ENCODE results near the gene GNG4. TPM values are rescaled to one million over a fixed set of nuclear protein-coding genes. Genes with fewer than 3 reads are reported as not detected.
"Not testable (repeated sequence)": the region's sequence is repeated elsewhere in the genome, so short reads cannot be mapped to it uniquely, and the experiment has no call there.

GNG4 gene
- total RNA-seq, 1 donor from 2014 or later: 3.8 TPM

DNA sequence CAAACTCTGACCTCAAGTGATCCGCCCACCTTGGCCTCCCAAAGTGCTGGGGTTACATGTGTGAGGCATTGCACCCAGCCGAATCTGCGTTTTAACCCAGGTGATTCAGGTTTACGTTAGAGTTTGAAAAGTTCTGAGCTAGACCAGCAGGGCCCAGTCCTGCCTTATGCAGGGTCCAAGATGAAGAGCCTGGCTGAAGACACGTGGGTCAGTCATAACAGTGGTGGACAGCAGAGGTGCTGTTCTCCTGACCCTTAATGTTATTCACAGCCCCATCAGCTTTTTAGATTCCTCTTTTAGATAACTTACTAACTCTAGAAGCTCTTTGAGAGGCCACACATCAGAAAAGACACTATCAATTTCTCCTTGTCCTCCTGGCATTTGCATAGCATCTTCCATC, 50.0 kb downstream of the GNG4 start:
- no peaks in the 10 kb centered on the region for H4K20me1 ChIP-seq (ENCODE audit: insufficient read depth, low read length)
- no peaks in the 10 kb centered on the region for H3K36me3 ChIP-seq (ENCODE audit: insufficient read depth, low read length)
- no peak overlapping the region for H3K9ac ChIP-seq (ENCODE audit: low read length)
- no peak for DNase-seq (ENCODE audit: low read depth)
- H3K79me2 ChIP-seq (ENCODE audit: insufficient read depth, low read length): no peaks in the 10 kb centered on the region
- no peak for TF ChIP-seq EZH2 (IDR thresholded peaks at IDR 0.05; ENCODE audit: insufficient read depth, low read length)
- TF ChIP-seq, protein P1, sequence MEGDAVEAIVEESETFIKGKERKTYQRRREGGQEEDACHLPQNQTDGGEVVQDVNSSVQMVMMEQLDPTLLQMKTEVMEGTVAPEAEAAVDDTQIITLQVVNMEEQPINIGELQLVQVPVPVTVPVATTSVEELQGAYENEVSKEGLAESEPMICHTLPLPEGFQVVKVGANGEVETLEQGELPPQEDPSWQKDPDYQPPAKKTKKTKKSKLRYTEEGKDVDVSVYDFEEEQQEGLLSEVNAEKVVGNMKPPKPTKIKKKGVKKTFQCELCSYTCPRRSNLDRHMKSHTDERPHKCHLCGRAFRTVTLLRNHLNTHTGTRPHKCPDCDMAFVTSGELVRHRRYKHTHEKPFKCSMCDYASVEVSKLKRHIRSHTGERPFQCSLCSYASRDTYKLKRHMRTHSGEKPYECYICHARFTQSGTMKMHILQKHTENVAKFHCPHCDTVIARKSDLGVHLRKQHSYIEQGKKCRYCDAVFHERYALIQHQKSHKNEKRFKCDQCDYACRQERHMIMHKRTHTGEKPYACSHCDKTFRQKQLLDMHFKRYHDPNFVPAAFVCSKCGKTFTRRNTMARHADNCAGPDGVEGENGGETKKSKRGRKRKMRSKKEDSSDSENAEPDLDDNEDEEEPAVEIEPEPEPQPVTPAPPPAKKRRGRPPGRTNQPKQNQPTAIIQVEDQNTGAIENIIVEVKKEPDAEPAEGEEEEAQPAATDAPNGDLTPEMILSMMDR (IDR thresholded peaks at IDR 0.05; ENCODE audit: insufficient read depth, low read depth, low read length): no peak
- Mint-ChIP-seq H3K4me1 (ENCODE audit: low read depth, unreplicated experiment) (no peaks in the 10 kb centered on the region), H3K27ac (ENCODE audit: unreplicated experiment) (no peak overlapping the region), H3K27me3 (ENCODE audit: low read depth, unreplicated experiment) (peaks cover 4% of the 10 kb centered on the region), H3K4me3 (ENCODE audit: unreplicated experiment) (no peak overlapping the region), H3K36me3 (ENCODE audit: low read depth, unreplicated experiment) (no peaks in the 10 kb centered on the region), H3K9me3 (ENCODE audit: unreplicated experiment) (no peaks in the 10 kb centered on the region)
- H2AFZ ChIP-seq (ENCODE audit: low read depth, low read length): no peak overlapping the region
- no peaks in the 10 kb centered on the region for H3K4me1 ChIP-seq (ENCODE audit: insufficient read depth, low read length)
- H3K4me2 ChIP-seq (ENCODE audit: low read length): no peak overlapping the region
- no peak overlapping the region for H3K27ac ChIP-seq (ENCODE audit: low read depth, low read length)
- no peak overlapping the region for H3K4me3 ChIP-seq (ENCODE audit: insufficient read depth, low read depth, low read length)
- H3K27me3 ChIP-seq (ENCODE audit: insufficient read depth, low read length): no peaks in the 10 kb centered on the region
- no peaks in the 10 kb centered on the region for H3K9me3 ChIP-seq (ENCODE audit: insufficient read depth, low read depth, low read length)
- no peak for FAIRE-seq

DNA sequence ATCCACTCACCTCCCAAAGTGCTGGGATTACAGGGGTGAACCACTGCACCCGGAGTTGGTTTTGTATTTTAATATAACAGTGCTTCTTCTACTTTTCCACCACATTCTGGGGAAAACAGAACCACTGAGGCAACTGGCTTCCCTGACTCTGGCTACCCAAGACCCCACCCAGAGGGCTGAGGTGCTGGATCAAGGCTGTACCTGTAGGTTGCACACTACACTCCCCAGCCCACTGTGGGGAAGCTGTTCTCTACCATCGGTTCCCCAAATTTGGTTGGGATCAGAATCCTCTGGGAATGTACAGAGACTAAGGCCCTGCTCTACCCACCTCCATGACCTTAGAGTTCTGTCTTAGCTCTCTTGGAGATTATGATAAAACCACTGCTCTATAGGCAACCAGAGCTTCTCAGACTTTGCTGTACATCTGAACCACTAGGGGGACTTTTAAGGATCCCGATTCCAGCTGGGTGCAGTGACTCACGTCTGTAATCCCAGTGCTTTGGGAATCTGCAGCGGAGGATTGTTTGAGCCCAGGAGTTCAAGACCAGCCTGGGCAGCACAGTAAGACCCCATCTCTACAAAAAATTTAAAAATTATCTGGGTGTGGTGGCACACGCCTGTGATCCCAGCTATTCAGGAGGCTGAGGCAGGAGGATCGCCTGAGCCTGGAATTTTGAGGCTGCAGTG, 51.6 kb downstream of the GNG4 start:
- peaks cover 4% of the 10 kb centered on the region for H3K27me3 Mint-ChIP-seq (ENCODE audit: low read depth, unreplicated experiment)
- no peaks in the 10 kb centered on the region for H3K36me3 Mint-ChIP-seq (ENCODE audit: low read depth, unreplicated experiment)
- no peaks in the 10 kb centered on the region for H3K9me3 Mint-ChIP-seq (ENCODE audit: unreplicated experiment)
- Histone ChIP-seq H3K9me3 (ENCODE audit: insufficient read depth, low read depth, low read length) (no peaks in the 10 kb centered on the region), H3K79me2 (ENCODE audit: insufficient read depth, low read length) (no peaks in the 10 kb centered on the region), H3K4me2 (ENCODE audit: low read length) (no peak overlapping the region), H3K4me3 (ENCODE audit: insufficient read depth, low read depth, low read length) (no peak overlapping the region), H3K4me1 (ENCODE audit: insufficient read depth, low read length) (no peaks in the 10 kb centered on the region), H3K27ac (ENCODE audit: low read depth, low read length) (no peak overlapping the region), H2AFZ (ENCODE audit: low read depth, low read length) (no peak overlapping the region), H3K36me3 (ENCODE audit: insufficient read depth, low read length) (no peaks in the 10 kb centered on the region), H3K9ac (ENCODE audit: low read length) (no peak overlapping the region), H3K27me3 (ENCODE audit: insufficient read depth, low read length) (no peaks in the 10 kb centered on the region), H4K20me1 (ENCODE audit: insufficient read depth, low read length) (no peaks in the 10 kb centered on the region)
- no peak for TF ChIP-seq EZH2 (IDR thresholded peaks at IDR 0.05; ENCODE audit: insufficient read depth, low read length)
- TF ChIP-seq, protein P1 (IDR thresholded peaks at IDR 0.05; ENCODE audit: insufficient read depth, low read depth, low read length): peak; percentile 50
- H3K27ac Mint-ChIP-seq (ENCODE audit: unreplicated experiment): no peak overlapping the region
- H3K4me1 Mint-ChIP-seq (ENCODE audit: low read depth, unreplicated experiment): no peaks in the 10 kb centered on the region
- no peak overlapping the region for H3K4me3 Mint-ChIP-seq (ENCODE audit: unreplicated experiment)
- DNase-seq (ENCODE audit: low read depth): peak; percentile 12
- FAIRE-seq: no peak

DNA sequence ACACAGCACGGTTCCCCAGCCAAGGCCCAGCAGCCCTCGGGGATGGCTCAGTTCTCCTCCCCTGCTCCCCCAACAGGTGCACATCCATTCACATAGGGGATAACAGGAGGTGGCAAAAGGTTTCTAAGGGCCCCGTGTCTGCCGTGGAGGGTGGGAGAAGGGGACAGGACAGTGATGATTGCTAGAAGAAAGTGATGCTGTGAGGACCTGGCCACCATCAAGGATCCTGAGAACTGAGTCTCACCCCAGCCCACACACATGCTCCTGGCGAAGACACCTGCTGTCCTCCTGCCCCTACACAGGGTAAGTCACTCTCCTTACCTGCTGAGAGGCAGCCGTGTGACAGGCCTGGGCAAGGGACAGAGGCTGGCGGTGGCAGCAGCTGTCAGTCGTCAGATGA, 54.5 kb downstream of the GNG4 start:
- H3K4me3 Mint-ChIP-seq (ENCODE audit: unreplicated experiment): no peak overlapping the region
- no peak overlapping the region for H3K27ac Mint-ChIP-seq (ENCODE audit: unreplicated experiment)
- FAIRE-seq: no peak

DNA sequence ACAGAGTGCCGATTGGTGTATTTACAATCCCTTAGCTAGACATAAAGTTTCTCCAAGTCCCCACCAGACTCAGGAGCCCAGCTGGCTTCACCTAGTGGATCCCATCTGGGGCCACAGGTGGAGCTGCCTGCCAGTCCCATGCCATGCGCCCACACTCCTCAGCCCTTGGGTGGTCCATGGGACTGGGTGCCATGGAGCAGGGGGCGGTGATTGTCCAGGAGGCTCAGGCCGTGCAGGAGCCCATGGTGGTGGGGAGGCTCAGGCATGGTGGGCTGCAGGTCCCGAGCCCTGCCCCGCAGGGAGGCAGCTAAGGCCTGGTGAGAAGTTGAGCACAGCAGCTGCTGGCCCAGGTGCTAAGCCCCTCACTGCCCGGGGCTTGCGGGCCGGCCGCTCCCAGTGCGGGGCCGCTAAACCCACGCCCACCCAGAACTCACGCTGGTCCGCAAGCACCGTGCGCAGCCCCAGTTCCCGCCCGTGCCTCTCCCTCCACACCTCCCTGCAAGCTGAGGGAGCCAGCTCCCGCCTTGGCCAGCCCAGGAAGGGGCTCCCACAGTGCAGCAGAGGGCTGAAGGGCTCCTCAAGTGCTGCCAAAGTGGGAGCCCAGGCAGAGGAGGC, 55.2 kb downstream of the GNG4 start:
- not testable (repeated sequence) for H3K27ac ChIP-seq (ENCODE audit: low read depth, low read length); H3K9me3 Mint-ChIP-seq (ENCODE audit: unreplicated experiment); H3K27ac Mint-ChIP-seq (ENCODE audit: unreplicated experiment); H3K4me1 ChIP-seq (ENCODE audit: insufficient read depth, low read length); H3K9me3 ChIP-seq (ENCODE audit: insufficient read depth, low read depth, low read length); H3K36me3 Mint-ChIP-seq (ENCODE audit: low read depth, unreplicated experiment); H3K79me2 ChIP-seq (ENCODE audit: insufficient read depth, low read length); H3K4me3 ChIP-seq (ENCODE audit: insufficient read depth, low read depth, low read length); H4K20me1 ChIP-seq (ENCODE audit: insufficient read depth, low read length); H3K27me3 ChIP-seq (ENCODE audit: insufficient read depth, low read length); H3K4me2 ChIP-seq (ENCODE audit: low read length); DNase-seq (ENCODE audit: low read depth); H3K4me1 Mint-ChIP-seq (ENCODE audit: low read depth, unreplicated experiment); H3K27me3 Mint-ChIP-seq (ENCODE audit: low read depth, unreplicated experiment); H3K9ac ChIP-seq (ENCODE audit: low read length); H3K4me3 Mint-ChIP-seq (ENCODE audit: unreplicated experiment); FAIRE-seq; H3K36me3 ChIP-seq (ENCODE audit: insufficient read depth, low read length); H2AFZ ChIP-seq (ENCODE audit: low read depth, low read length)

More for the DNA sequence above, 54.5 kb downstream of the GNG4 start:
- Histone ChIP-seq H3K4me2 (ENCODE audit: low read length) (no peak overlapping the region), H3K27ac (ENCODE audit: low read depth, low read length) (no peak overlapping the region), H3K27me3 (ENCODE audit: insufficient read depth, low read length) (no peaks in the 10 kb centered on the region), H3K4me3 (ENCODE audit: insufficient read depth, low read depth, low read length) (no peak overlapping the region), H3K79me2 (ENCODE audit: insufficient read depth, low read length) (no peaks in the 10 kb centered on the region), H3K9me3 (ENCODE audit: insufficient read depth, low read depth, low read length) (no peaks in the 10 kb centered on the region), H3K36me3 (ENCODE audit: insufficient read depth, low read length) (no peaks in the 10 kb centered on the region), H3K9ac (ENCODE audit: low read length) (no peak overlapping the region), H3K4me1 (ENCODE audit: insufficient read depth, low read length) (no peaks in the 10 kb centered on the region), H2AFZ (ENCODE audit: low read depth, low read length) (no peak overlapping the region), H4K20me1 (ENCODE audit: insufficient read depth, low read length) (no peaks in the 10 kb centered on the region)
- no peak for TF ChIP-seq EZH2 (IDR thresholded peaks at IDR 0.05; ENCODE audit: insufficient read depth, low read length)
- TF ChIP-seq, protein P1 (IDR thresholded peaks at IDR 0.05; ENCODE audit: insufficient read depth, low read depth, low read length): no peak
- H3K36me3 Mint-ChIP-seq (ENCODE audit: low read depth, unreplicated experiment): peaks cover 2% of the 10 kb centered on the region
- DNase-seq (ENCODE audit: low read depth): no peak
- H3K9me3 Mint-ChIP-seq (ENCODE audit: unreplicated experiment): peaks cover under 1% of the 10 kb centered on the region
- H3K27me3 Mint-ChIP-seq (ENCODE audit: low read depth, unreplicated experiment): peaks cover 2% of the 10 kb centered on the region
- no peaks in the 10 kb centered on the region for H3K4me1 Mint-ChIP-seq (ENCODE audit: low read depth, unreplicated experiment)

All from astrocyte (in vitro differentiated cells and primary cell).